HG02623 (cell line): Measurements from ENCODE around the gene SLC6A6.

ENCODE experiments used
- ATAC-seq: cut with Tn5 transposase; IDR thresholded peaks from one replicate; pipeline ENCODE4 v1.9.1; 2021; ENCODE audit warnings: moderate library complexity; ENCODE audit not compliant: unreplicated experiment

The SLC6A6 gene

DNA sequence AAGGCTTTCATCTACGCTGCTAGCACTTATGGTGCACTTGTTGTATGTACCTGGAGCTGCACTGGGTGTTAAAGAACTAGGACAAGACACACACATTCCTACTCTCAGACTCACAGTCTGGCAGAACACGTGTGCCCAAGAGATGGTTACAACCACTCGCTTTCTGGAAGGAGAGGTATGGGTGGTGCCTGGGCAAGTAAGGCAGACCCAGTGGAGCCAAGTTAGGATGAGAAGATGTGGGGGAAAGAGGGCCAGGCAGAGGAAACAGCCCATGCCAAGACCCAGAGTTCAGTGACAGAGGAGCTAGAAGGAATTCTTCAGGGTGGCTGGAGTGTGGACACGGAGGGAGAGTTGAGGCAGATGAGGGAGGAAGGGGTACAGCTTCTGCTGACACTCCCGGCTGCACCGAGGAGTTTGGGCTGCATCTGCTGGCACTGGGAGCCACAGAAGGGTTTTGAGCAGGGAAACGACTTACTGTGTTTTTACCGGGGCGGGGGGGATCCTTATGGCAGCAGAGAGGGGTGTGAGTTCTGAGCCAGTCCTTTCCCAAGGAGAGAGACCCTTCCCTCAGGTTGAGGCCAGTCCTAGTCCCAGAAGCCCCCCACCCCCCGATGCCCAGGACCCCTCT, 78.7 kb downstream of the SLC6A6 start:
- no peak for ATAC-seq

DNA sequence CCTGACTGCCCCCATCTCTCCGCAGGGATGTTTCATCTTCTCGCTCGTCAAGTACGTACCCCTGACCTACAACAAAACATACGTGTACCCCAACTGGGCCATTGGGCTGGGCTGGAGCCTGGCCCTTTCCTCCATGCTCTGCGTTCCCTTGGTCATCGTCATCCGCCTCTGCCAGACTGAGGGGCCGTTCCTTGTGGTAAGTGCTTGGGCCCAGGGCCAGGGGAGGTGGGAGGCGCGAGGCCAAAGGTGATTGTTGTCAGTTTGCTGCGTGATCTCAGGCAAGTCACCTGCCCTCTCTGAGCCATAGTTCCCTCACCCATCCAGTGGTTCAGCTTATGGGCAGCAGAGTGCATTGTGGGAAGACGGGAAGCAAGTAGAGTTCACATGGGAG, 79.2 kb downstream of the SLC6A6 start:
- ATAC-seq = no peak

DNA sequence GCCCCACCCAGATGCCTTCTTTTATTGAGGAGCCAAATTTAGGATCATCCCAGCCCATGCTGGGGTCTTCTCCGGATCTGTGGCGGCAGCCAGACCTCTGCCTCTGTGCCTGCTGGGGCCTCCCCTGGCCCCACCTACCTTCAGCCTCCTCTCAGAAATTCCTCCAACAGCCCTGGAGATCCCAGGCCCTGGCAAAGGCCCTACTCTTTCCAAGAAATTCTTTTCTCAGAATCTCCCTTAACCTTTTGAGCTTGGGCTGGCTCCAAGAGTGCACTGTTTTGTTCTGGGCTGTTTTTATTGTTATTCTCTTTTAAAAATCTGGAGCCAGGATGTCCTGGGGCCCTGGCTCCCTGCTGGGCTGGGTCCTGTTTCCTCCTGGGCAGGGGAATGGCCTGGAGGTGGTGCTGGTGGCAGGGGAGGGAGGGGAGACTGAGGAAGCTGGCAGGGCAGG, 79.9 kb downstream of the SLC6A6 start:
- no peak for ATAC-seq

GRCh38 chr3:14483286-14483685, 80.9 kb downstream of the SLC6A6 start:
- no peak for ATAC-seq

GRCh38 chr3:14484741-14485140, 82.3 kb downstream of the SLC6A6 start:
- no peak for ATAC-seq

GRCh38 chr3:14485981-14486380, 83.6 kb downstream of the SLC6A6 start:
- no peak for ATAC-seq

DNA sequence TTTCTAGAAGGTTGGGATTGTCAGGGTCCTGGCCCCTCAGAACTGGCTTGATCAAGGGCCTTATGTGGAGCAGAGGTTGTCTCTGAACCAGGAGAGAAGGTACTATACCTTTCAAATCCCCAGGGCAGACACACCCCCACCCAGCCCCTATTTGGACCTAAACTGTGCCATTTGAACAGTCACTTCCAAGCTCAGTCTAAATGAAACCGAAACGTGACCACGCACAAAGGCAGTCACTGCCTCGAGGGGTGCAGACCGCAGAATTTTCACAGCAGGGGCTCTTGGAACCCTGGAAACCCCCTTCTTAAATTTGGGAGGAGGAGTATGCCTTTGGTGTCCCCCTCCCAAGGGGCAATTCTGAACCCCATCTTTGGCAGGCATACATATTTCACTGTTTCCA, 84.1 kb downstream of the SLC6A6 start:
- no peak for ATAC-seq

DNA sequence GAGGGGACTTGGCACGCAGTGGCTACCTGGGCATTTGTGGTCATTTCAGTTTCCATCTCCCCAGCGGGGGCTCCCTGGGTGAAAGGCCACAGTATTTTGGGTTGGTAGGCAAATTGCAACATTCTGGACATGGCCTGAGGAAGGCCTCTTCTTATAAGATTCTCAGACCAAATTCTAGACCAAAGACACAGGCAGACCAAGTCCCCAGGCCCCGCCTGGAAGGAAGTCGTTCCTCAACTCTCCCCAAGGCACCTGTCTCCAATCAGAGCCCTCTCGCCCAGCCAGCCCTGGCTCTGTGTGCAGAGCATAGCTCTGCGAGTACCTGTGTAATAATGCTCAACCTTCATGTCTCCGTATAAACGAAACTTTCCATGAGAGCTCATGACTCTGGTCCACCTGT, 84.7 kb downstream of the SLC6A6 start:
- ATAC-seq = no peak

DNA sequence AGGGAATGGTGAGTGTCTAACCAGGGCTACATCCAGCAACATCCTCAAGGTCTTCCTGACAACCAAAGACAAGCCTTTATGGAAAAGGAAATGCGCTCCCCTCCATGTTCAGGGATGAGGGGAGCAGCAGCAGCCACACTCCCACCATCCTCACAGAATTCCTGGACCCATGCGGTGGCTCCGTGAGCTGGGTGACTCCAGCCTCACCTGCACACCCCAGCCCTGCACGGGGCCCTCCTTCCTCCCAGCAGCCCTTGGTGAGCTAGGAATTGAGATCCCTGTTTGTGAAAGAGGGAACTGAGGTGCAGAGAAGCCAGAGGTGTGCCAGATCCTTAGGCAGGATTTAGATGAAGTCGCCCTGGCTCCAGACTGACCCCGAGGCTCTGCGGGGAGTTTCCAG, 85.4 kb downstream of the SLC6A6 start:
- ATAC-seq = no peak

GRCh38 chr3:14488286-14489041, 86.1 kb downstream of the SLC6A6 start:
- no peak for ATAC-seq

- no peak for ATAC-seq
Observed at GRCh38 chr3:14489641-14490040, 87.2 kb downstream of the SLC6A6 start.

DNA sequence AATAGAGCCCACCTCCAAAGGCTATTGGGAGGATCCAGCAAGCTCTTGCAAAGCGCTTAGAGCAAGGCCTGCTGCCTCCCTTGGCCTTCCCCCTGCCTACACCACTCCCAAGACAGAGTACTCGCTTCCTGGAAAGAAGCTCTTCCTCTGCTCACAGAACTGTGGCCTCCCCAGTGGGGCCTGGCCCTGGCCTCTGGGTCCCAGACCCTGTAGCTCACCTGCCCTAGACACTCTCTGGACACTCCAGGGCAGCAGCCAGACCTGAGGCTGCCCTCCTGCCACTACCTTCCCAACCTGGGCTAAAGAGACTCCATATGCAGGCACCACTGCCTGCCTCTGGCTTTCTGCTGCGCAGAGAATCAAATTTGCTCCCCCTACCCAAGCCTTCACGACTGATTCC, 87.8 kb downstream of the SLC6A6 start:
- ATAC-seq = no peak

DNA sequence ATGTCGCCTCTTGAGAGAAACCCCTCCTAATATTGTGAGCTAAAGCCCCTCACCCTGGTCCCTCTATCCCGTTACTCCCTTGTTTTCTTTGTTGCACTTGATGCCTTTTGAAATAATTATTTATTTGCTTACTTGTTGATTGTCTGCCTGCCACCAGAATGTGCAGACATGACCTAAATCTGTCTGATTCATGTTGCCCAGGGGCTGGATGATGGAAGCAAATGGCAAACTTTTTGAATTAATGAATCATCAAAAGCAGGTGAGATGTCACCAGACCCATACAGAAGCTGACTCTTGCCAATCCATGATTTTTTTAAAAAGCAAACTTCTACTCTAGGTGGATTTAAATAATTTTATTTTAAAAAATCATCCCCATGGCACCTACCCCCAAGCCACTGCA, 88.4 kb downstream of the SLC6A6 start:
- ATAC-seq = no peak

- no peak for ATAC-seq
Observed at GRCh38 chr3:14491396-14492190, 89.2 kb downstream of the SLC6A6 start.

- no peak for ATAC-seq
Observed at GRCh38 chr3:14492948-14493881, 90.8 kb downstream of the SLC6A6 start.

GRCh38 chr3:14494279-14494972, 92.0 kb downstream of the SLC6A6 start:
- ATAC-seq = no peak

GRCh38 chr3:14494973-14495300, 92.5 kb downstream of the SLC6A6 start:
- ATAC-seq = no peak

GRCh38 chr3:14496351-14496750, 93.9 kb downstream of the SLC6A6 start:
- no peak for ATAC-seq

- ATAC-seq = no peak
Observed at GRCh38 chr3:14497321-14497720, 94.9 kb downstream of the SLC6A6 start.

GRCh38 chr3:14502472-14502871, 100.1 kb downstream of the SLC6A6 start:
- no peak for ATAC-seq
